Measurements from ENCODE around the gene STH. TPM values are rescaled to one million over a fixed set of nuclear protein-coding genes. Genes with fewer than 3 reads are reported as not detected.
A peak's percentile ranks its signal among the peaks of the same experiment; 100 is the strongest.

STH gene
- total and polyA plus RNA-seq, 2 experiments from 2014 or later = not detected

GRCh38 chr17:45997166-45997565 lies 1.9 kb upstream of the STH start:
- no peak for TF ChIP-seq CTCF (IDR thresholded peaks at IDR 0.05; ENCODE audit: low read depth, low read length)
- Histone ChIP-seq H3K4me1 (ENCODE audit: low read depth) (no peaks in the 10 kb centered on the region), H3K36me3 (no peaks in the 10 kb centered on the region), H3K27ac (no peak overlapping the region), H3K9me3 (ENCODE audit: low read depth) (no peaks in the 10 kb centered on the region), H3K4me3 (no peak overlapping the region), H3K27me3 (no peaks in the 10 kb centered on the region)
- no peak for DNase-seq (ENCODE audit: low read depth in 1 of 2, low spot score in 1 of 2)

GRCh38 chr17:45997624-45998023 lies 1.4 kb upstream of the STH start:
- H3K4me3 ChIP-seq = no peak overlapping the region
- no peak overlapping the region for H3K27ac ChIP-seq
- H3K27me3 ChIP-seq = no peaks in the 10 kb centered on the region
- DNase-seq (ENCODE audit: low read depth in 1 of 2, low spot score in 1 of 2) = peak in 1 of 2 donors; percentile 46
- TF ChIP-seq CTCF (IDR thresholded peaks at IDR 0.05; ENCODE audit: low read depth, low read length) = no peak
- no peaks in the 10 kb centered on the region for H3K4me1 ChIP-seq (ENCODE audit: low read depth)
- no peaks in the 10 kb centered on the region for H3K36me3 ChIP-seq
- no peaks in the 10 kb centered on the region for H3K9me3 ChIP-seq (ENCODE audit: low read depth)

- Histone ChIP-seq H3K4me3 (no peak overlapping the region), H3K4me1 (ENCODE audit: low read depth) (no peaks in the 10 kb centered on the region), H3K36me3 (no peaks in the 10 kb centered on the region), H3K27me3 (no peaks in the 10 kb centered on the region), H3K9me3 (ENCODE audit: low read depth) (no peaks in the 10 kb centered on the region), H3K27ac (no peak overlapping the region)
- no peak for DNase-seq (ENCODE audit: low read depth in 1 of 2, low spot score in 1 of 2)
- no peak for TF ChIP-seq CTCF (IDR thresholded peaks at IDR 0.05; ENCODE audit: low read depth, low read length)
These were observed 845 bp downstream of the STH start for GRCh38 chr17:45999900-46000290.

- Histone ChIP-seq H3K36me3 (no peaks in the 10 kb centered on the region), H3K4me3 (no peak overlapping the region), H3K4me1 (ENCODE audit: low read depth) (no peaks in the 10 kb centered on the region), H3K9me3 (ENCODE audit: low read depth) (no peaks in the 10 kb centered on the region), H3K27ac (no peak overlapping the region), H3K27me3 (no peaks in the 10 kb centered on the region)
- no peak for TF ChIP-seq CTCF (IDR thresholded peaks at IDR 0.05; ENCODE audit: low read depth, low read length)
- DNase-seq (ENCODE audit: low read depth in 1 of 2, low spot score in 1 of 2) = no peak
These were observed 1.2 kb downstream of the STH start for GRCh38 chr17:46000292-46000691.

- H3K27ac ChIP-seq = no peak overlapping the region
- no peak for TF ChIP-seq CTCF (IDR thresholded peaks at IDR 0.05; ENCODE audit: low read depth, low read length)
- no peak for DNase-seq (ENCODE audit: low read depth in 1 of 2, low spot score in 1 of 2)
- no peak overlapping the region for H3K4me3 ChIP-seq
- no peaks in the 10 kb centered on the region for H3K9me3 ChIP-seq (ENCODE audit: low read depth)
- H3K4me1 ChIP-seq (ENCODE audit: low read depth) = no peaks in the 10 kb centered on the region
- no peaks in the 10 kb centered on the region for H3K36me3 ChIP-seq
- H3K27me3 ChIP-seq = no peaks in the 10 kb centered on the region
These were observed 1.7 kb downstream of the STH start for GRCh38 chr17:46000757-46001156.
